K562 (cell line): ENCODE data around the gene ERC2.

Experiments used
- ELF1 ChIP-seq: fragments of 200-800 bp; sonication (Bioruptor generic); IDR thresholded peaks from 2 replicates; pipeline ENCODE4 v1.6.1; 2016; ENCODE audit warnings: missing genetic modification characterization, missing compliant biosample characterization
- NKRF ChIP-seq: fragments of 450-650 bp; IDR thresholded peaks from 2 replicates; pipeline ENCODE4 v1.6.1; 2016; ENCODE audit warnings: borderline replicate concordance
- ZNF140 ChIP-seq: fragments of 250-450 bp; sonication (Bioruptor Pico); IDR thresholded peaks from 2 replicates; pipeline ENCODE4 v1.8.0; 2021; ENCODE audit warnings: moderate library complexity, mild to moderate bottlenecking, inconsistent platforms
- TF ChIP-seq, protein P1 (sequence below), 3 experiments: IDR thresholded peaks in 2 of 3; conservative IDR thresholded peaks in 1 of 3; 2 replicates each; pipeline ENCODE4 v1.5.1; 2011 to 2012; ENCODE audit warnings: low read length in 3 of 3, mild to moderate bottlenecking in 3 of 3, control low read depth in 2 of 3, improper control_type of control experiment in 1 of 3, inconsistent platforms in 1 of 3, low read depth in 1 of 3, mixed read lengths in 1 of 3, moderate library complexity in 1 of 3; ENCODE audit not compliant: insufficient read depth in 2 of 3

DNA sequence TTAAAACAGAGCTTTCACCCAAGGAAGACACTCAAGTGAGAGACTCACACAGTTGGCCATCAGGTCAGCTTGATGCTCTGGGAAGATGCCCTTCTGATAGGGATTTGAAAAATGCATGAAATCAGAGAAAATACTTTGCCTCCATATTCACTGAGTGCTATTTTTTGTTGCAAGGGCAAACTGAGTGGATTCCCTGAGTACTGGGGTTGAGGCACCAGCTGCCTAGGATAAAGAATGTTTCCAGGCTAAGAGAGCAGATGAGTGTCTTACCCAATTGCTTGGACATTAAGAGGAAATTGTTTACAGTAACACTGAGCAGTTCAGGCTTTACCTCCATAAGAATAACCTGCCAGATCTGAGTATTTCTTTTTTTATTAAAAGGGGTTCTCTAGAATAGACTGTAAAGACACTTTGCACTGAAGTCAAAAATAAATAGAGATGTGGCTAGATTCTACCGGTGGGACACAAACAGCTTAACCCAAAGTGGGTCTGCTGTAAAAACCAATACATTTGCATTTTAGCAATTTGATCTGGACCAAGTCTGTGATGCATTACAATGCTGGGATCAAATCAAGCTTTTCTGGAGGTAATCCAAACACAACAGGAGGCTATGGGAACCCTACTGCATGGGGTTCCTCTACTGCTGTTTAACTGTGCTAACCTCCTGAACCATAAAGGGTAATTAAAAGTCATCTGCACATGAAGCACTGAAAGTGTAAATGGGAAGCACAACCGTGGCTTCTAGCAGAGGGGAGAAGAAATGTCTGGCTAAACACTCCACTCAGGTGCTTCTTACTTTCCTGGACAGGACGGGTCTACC lies 742.4 kb downstream of the ERC2 start:
- no peak for TF ChIP-seq NKRF
- TF ChIP-seq, protein P1, sequence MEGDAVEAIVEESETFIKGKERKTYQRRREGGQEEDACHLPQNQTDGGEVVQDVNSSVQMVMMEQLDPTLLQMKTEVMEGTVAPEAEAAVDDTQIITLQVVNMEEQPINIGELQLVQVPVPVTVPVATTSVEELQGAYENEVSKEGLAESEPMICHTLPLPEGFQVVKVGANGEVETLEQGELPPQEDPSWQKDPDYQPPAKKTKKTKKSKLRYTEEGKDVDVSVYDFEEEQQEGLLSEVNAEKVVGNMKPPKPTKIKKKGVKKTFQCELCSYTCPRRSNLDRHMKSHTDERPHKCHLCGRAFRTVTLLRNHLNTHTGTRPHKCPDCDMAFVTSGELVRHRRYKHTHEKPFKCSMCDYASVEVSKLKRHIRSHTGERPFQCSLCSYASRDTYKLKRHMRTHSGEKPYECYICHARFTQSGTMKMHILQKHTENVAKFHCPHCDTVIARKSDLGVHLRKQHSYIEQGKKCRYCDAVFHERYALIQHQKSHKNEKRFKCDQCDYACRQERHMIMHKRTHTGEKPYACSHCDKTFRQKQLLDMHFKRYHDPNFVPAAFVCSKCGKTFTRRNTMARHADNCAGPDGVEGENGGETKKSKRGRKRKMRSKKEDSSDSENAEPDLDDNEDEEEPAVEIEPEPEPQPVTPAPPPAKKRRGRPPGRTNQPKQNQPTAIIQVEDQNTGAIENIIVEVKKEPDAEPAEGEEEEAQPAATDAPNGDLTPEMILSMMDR (IDR thresholded peaks at IDR 0.05 in 2 of 3, conservative IDR thresholded peaks at IDR 0.05 in 1 of 3; ENCODE audit: insufficient read depth in 2 of 3, low read depth in 1 of 3, low read length in 3 of 3), result no peak
- TF ChIP-seq ELF1 (tag), result no peak
- no peak for TF ChIP-seq ZNF140 (CRISPR knock-in tag)
